SKM-1 treated with dmso at 0.1 percent for 144 hours (cell line): ENCODE results near the gene ANKH.

Source experiments
- DNase-seq: peaks from one replicate; lab custom pipeline; 2025; ENCODE audit not compliant: unreplicated experiment; lab: John Stamatoyannopoulos, UW

The ANKH gene

DNA sequence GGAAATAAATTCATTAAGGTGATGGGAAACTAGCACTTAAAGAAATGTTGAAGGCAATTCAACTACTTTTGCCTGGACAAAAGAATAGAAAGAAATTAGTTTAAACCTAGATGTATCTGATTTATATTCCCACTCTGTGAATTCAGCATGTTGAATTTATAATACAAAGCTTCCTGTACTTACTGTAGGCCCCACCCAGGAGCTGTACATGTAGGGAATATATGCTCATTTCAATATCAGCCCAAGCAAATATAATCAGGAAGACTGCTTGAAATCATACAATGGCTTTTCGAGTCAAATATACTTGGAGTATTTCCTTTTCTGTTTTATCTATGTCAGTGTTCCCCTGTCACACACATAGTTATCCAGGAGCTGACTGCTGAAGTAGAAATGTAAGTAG lies 105.0 kb downstream of the ANKH start:
- DNase-seq = no peak

DNA sequence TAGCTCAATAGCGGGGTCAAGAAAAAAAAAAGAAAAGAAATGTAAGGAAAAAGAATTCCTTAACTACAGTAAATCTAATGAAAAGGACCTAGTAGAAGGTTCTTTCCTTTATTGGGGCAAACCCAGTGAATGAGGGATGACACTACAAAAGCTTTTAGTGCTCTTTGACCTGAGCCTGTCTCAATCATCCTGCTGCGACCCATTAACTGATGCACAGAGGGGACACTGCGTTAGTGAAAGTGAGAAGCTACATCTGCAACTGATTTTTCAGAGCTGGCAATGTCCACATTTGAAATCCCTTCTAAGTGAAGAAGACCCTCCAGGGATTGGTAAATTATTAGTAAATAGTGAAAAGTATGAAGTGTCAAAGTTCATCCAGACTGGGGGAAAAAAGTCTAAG lies 106.0 kb downstream of the ANKH start:
- no peak for DNase-seq

DNA sequence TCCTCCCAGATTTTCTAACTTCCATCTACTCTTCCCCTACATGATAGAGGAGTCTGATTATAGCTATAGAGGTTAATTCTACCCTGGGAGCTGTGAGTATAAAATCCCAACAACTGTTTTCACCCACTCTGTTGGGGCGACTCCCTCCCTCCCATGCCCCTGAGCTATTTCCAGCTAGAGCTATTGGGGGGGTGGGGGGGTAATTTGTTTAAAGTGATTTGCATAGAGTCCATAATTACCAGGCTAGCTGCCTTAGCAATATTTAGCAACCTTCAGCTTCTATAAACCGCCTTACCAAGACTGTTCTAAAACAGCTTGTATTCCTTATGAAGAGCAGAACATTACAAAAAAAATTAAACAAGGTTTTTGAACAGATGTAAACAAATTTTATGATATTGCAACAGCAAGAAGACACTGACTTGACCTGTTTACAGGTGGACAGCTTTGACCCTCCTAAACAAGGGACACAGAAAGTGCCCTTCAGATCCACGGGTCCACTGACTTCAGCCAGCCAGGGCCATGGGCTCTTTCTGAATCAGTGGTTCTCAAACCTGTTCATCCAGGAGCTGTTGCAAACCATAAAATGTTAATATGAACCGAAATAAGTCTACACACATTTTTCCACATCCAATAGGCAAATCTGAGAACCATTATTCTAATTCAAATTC lies 108.9 kb downstream of the ANKH start:
- no peak for DNase-seq

DNA sequence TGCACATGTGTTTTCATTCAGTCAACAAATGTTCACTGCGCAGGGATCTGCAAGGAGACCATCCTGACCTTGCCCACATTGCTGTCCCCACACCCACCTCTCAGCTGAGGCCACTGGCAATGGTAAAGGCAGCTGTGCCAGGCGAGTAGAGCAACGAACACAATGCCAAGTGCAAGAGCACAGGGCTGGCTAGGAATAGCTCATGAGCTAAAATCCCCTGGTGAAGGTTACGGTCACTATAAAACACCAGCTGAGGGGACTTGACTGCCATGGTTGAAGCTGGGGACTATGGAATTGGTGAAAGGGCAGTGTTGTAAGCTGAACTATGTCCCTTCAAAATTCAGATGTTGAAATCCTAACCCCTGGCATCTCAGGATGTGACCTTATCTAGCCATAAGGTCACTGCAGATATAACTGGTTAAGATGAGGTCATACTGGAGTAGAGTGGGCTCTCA lies 111.0 kb downstream of the ANKH start:
- DNase-seq = no peak

DNA sequence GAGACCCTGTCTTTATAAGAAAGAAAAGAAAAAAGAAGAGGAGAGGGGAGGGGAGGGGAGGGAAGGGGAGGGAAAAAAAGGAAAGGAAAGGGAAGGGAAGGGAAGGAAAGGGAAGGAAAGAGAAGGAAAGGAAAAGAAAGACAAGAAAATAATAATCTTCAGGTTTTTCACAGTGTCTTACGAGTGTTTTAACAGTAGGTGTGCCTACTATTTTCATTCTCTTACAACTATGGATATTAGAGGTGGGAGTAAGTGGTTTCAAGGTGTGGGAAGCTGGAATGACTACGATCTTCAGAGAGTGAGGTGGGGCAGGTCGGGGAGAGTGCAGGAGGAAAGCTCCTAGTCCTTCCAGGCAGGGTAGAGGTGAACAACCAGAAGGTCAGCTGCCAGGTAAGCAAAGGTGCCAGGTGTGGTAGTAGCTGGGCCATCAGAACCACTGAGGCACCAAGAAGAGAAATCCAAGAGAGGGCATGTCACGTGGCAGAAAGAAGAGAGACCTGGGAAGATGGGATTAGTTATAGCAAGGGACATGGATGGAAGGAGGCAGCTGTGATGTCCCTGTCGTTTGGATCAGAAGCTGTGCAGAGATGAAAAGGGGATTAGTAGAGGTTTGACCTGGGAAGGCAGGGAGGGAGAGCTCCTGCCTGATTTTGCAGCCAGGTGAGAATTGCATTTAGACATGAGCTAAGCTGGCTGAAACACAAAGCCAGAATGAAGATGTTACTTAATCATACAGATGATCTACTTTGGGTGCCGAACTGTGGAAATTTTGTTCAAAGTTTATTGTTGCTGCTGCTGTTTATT lies 111.6 kb downstream of the ANKH start:
- DNase-seq = no peak

DNA sequence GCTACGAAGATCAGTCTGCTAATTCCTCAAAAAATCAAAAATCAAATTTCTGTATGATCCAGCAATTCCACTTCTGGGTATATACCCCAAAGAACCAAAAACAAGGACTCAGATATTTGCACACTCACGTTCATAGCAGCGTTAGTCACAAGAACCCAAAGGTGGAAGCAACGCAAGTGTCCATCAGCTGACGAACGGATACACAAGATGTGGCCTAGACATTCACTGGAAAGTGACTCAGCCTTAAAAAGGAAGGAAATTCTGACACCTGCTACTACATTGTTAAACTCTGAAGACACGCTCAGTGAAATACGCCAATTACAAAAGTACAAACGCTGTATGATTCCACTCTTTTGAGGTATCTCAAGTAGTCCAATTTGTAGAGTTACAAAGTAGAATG lies 113.7 kb downstream of the ANKH start:
- DNase-seq = no peak

DNA sequence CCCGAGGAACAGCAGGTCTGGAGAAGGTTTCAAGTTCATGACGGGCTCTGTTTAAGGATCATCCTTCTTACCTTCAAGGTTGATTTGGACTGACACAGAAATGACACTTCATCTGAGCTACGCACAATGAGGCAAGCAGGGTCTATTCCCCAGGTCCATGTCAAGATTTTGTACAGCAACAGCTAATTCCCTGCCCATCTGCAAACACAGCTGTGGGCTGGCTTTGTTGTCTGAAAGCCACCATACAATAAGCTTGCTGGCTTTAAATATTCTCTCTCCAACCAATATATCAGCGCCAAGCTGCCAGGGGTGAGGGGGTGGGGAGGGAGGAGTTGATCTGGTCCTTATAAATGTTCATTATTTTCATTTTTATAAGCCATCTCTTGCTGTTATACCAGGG lies 115.1 kb downstream of the ANKH start:
- no peak for DNase-seq

GRCh38 chr5:14753947-14754346 lies 117.6 kb downstream of the ANKH start:
- no peak for DNase-seq

DNA sequence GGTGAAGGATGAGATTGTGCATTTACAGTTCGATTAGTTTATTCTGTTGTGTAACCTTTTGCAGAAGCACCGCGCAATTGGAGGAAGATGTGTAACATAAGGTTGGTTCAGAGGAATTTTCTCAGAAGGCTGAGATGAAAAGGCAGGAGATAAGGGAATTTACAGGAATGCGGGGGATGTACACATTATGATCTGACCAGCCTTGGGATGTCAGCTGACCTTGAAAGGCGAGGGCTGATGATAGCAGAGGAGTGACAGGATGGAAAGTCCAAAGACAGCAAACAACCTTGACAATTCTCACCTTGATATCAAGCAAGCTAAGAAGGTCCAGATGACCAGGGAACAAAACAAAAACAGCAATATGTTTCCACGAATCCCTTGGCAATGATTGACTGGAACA lies 118.3 kb downstream of the ANKH start:
- no peak for DNase-seq

GRCh38 chr5:14752497-14753071 lies 119.0 kb downstream of the ANKH start:
- DNase-seq = no peak

GRCh38 chr5:14750712-14751111 lies 120.9 kb downstream of the ANKH start:
- DNase-seq = no peak

DNA sequence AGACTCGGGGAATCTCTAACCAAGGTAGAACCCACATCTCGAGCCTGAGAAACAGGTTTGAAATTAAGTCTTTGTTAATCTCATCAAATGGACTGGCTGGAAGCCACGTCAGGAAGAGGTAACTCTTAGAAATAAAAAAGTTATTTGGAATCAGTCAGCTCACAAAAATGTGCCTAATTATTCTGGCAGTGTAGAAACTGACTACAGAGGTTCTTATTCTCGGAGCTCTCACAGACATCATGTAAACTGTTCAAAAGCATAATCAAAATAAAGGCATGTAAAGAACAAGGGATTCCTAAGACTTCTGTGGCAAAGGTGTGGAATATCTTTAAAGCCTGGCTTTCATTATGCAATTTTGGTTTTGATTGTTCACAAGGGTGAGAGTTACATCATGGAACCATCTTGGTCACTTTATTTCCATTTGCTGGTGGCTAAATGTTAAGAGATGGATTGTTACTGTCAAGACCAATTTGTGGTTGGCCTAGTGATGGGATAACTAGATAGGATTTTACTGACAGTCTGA lies 121.9 kb downstream of the ANKH start:
- no peak for DNase-seq

GRCh38 chr5:14748180-14748900 lies 123.2 kb downstream of the ANKH start:
- DNase-seq = no peak

- DNase-seq = no peak
These were observed 125.8 kb downstream of the ANKH start for GRCh38 chr5:14745753-14746152.

- DNase-seq = no peak
These were observed 126.4 kb downstream of the ANKH start for GRCh38 chr5:14745188-14745563.

- no peak for DNase-seq
These were observed 127.0 kb downstream of the ANKH start for GRCh38 chr5:14744296-14745187.

DNA sequence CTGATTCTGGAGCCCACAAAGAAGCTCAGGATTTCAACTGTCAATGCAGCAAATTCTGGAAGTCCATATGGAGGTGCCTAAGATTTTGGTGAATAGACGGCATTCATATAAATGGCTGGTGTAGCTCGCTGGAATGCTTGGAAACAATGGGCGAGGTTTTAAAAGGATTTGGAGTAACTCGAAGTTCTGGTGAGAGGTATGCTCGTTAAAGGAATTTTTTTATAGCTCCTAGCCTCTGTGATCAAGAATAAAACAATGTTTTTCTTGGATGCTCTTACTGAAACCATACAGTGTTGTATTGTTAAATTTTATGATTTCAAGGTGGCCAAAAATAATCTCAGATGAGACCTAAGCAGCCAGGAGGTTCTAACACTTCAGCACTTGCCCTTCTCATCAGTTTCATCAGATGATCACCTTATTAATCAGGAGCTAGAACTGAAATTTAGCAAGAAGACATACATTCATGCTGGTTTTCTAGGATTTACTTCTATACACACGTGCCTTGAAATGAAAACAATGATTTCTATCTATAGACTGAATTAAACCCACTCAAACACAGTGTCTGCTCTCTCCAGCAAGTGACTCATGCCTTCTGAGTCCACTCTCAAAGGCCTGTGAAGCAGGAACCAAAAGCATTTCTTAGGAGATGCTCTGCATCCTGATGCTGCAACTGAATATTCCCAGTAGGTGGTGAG lies 127.8 kb downstream of the ANKH start:
- no peak for DNase-seq

DNA sequence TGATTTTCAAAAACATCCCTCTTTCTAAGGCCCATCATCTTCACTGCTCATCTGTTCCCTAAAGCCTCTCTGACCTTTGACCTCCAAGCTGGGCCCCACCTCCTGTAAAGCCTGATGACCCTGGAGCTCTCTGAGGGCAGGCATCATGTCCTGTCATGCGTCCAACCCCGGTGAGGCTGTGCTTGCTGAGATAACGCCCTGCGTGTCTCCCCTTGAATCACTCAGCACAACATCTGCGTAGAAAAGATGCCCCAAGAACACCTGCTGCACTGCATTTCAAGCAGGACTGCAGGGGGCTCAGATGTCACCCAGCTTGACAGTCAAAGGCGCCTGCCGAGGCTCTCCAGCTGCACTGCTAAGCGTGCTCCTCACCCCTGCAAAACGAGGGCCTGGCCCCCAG lies 129.1 kb downstream of the ANKH start:
- no peak for DNase-seq

DNA sequence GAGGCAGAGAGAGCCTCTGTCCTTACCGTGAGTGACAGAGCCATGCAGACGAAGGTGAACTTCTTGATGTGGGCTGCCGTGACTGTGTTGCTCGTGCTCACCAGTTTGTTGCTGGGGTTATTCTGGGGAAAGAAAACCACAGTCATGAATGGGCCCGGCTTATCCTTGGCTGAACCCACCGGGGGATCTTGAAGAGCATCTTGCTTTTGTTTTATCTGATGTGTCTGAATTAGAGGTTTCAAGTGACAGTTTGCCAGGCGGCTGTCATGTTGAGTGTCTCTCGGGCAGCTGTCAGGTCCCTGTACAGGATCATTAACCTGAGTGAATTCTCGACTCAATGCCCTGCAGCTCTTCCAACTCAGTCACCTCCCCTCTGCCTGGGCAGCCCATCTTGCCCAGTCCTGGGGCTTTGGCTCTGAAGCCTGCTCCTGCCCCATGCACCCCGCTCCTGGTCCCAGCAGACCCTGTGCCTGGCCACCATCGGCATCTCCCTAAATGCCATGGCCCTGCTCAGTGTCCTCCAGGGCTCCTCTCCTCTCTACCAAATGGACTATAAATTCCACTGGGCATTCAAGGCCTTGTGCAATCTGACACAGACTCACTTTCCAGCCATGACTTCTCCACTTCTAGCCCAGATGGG lies 129.7 kb downstream of the ANKH start:
- no peak for DNase-seq
